DMS114 treated with DMSO at 0.1 percent for 48 hours (cell line): Measurements from ENCODE around the gene SDSL.

Experiments
- DNase-seq: peaks from one replicate; lab custom pipeline; 2025; ENCODE audit not compliant: unreplicated experiment; lab: John Stamatoyannopoulos, UW

SDSL gene

DNA sequence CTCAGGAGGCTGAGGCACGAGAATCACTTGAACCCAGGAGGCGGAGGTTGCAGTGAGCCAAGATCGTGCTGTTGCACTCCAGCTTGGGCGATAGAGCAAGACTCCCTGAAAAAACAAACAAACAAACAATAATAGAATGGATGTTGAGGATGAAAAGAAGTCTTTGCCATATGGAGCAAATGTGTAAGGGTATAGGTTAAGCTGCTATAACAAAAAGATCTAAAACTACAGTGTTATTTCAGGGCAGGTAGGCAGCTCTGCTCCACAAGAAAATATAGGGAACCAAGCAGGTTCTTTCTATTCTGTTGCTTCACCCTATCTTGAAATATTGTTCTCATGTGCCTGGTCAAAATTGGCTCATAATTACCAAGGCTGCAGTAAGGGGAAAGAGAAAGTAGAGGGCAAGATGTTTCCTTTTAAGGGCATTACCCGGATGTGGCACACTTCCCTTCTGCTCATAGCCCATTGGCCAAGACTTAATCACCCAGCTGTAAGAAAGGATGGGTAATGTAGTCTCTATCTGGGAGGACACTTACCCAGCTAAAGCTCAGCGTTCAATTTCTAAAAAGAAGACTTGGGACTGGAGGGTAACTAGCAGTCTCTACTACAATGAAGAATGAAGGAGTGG is 23.5 kb downstream of the SDSL start:
- DNase-seq = no peak

DNA sequence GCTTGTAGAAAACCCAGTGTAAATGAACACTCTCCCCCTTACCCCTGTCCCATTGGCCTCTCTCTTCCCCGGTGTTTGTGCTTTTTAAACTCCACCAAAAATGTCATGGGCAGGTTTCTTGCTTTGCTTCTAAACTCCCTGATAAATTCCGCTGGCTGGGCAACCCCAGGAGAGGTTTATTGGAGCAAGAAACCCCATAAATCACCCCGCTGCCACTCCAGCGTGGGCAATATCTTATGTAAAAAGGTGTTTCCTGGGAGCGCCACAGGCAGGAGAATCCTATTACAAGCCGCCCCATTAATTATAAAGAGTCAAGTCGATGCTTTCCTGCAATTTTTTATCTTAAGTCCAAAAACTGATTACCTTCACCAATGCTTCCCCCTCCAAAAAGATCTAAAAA is 26.7 kb downstream of the SDSL start:
- no peak for DNase-seq

DNA sequence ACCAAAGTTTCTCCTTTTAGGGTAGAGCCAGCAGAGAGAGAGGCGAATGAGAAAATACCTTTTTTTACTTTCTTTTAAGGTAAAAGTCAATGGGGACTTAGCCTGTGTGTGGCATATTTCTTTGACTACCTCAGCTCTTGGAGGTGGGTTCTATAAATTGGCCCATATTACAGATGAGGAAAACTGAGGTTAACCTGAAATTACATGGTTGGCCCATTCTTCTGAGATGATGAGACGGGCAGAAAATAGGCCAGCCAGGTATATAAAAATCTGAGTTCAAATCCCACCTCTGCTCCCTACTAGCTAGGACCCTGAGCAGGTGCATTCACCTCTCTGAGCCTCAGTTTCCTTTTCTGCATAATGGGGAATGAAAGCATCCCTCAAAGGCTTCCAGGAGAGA is 27.1 kb downstream of the SDSL start:
- DNase-seq = no peak

DNA sequence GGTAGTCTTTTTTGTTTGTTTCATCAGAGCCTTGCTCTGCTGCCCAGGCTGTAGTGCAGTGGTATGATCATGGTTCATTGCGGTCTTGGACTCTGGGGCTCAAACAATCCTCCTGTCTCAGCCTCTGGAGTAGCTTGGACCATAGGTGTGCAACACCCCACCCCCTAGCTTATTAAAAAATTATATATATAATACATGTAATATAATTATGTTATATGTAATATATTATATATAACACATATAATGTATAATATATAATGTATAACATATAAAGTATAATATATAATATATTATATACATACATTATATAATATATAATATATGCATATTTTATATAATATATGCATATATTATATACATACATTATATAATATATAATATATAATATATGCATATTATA is 27.7 kb downstream of the SDSL start:
- DNase-seq = no peak

DNA sequence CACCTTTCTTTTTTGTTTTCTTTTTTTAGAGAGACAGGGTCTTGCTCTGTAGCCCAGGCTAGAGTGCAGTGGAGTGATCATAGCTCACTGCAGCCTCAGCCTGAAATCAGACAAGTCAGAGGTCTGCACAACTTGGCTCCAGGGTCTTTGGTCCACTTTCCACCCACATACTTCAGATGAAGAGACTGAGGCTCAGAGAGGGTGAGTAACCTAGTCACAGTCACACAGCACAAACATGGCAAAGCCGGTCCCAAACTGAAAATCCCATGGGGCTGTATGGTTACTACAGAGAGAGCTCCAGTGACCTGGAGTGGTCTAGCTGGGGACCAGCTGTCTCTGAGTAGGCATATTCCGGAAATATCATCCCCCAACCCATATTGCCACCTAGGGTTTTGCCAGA is 30.3 kb downstream of the SDSL start:
- no peak for DNase-seq

GRCh38 chr12:113453330-113453729 is 31.1 kb downstream of the SDSL start:
- no peak for DNase-seq

GRCh38 chr12:113456199-113456598 is 34.0 kb downstream of the SDSL start:
- no peak for DNase-seq

- DNase-seq = no peak
These were observed 34.6 kb downstream of the SDSL start for GRCh38 chr12:113456761-113457160.

GRCh38 chr12:113457185-113457584 is 35.0 kb downstream of the SDSL start:
- DNase-seq = no peak

DNA sequence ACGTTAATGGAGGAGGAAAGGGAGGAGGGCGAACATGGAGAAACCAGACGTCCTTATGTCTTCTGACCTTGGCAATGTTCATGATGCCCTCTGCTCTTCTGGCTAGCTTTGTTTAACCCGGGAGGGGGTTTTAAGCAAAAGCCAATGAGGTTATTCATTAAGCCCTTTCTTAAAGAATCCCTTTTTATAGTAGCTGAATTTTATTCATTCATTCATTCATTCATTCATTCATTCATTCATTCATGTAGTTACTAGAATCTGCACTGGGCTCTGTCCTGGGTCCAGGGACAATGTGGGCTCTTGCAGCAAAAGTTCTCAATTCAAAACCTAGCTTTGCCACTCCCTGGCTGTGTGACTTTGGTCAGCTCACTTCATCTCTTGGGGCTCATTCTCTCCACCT is 35.5 kb downstream of the SDSL start:
- DNase-seq = no peak

DNA sequence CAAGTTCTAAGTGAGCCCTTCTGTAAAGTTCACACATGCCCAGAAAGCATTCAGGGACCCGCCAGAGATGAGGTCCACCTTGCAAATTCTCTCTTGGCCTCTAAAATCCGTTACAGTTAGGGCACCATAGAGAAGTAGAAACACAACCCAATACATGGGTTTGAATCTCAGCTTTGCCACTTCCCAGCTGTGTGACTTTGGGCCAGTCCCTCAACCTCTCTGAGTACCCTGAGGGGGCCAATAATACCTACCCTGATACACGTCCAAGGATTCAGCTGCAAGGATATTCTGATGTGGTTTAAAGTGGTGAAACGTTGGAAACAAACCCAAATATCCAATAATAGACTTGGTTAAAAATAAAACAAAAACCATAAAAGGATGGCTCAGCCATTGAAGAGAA is 37.8 kb downstream of the SDSL start:
- no peak for DNase-seq

DNA sequence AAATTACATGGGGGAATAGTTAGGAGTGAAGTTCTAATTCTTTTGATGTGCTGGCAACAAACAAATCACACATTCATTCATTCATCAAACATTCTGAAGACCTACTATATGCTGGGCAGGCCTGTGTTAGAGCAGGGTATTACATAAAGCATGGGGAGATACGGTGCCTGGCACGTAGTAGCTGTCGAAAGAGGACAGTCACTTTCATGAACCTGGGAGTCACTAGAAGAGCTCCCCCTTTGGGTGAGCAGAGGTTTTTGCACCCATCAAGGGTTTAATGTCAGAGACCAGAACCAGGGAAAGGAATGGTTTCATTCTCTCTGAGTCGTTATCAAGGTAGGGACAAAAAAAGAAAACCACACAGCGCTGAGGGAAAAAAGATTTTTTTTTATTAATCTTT is 39.5 kb downstream of the SDSL start:
- peak; percentile 17 for DNase-seq

DNA sequence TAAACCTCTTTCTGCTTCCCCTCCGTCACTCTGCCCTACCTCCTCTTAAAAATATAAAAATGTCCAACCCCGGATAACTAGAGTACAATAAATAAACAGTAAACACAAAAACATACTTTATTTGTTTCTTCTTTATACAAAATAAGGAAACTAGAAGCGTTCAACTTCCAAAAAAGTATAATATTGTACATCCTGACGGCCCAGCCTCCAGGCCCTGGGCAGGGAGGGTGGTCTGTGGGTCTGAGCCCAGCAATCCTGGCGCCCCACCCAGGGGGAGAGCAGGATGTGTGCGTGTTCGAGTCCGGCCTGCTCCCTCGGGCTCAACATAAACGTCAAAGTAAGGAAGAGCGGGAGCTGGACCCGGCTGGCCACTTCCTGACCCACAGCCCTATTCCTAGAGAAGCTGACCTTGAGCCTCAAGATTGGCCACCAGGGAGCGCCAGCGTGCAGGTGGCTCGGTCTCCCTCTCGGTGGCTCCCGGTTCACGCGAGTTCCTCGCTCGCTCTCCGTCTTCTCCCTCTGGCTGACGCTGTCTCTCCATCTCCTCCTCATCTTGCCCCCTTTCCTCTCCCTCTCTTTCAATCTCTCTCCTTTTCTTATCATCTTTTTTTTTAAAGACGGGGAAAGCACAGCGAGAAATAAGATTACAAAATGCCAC is 40.1 kb downstream of the SDSL start:
- peak; percentile 84 for DNase-seq

DNA sequence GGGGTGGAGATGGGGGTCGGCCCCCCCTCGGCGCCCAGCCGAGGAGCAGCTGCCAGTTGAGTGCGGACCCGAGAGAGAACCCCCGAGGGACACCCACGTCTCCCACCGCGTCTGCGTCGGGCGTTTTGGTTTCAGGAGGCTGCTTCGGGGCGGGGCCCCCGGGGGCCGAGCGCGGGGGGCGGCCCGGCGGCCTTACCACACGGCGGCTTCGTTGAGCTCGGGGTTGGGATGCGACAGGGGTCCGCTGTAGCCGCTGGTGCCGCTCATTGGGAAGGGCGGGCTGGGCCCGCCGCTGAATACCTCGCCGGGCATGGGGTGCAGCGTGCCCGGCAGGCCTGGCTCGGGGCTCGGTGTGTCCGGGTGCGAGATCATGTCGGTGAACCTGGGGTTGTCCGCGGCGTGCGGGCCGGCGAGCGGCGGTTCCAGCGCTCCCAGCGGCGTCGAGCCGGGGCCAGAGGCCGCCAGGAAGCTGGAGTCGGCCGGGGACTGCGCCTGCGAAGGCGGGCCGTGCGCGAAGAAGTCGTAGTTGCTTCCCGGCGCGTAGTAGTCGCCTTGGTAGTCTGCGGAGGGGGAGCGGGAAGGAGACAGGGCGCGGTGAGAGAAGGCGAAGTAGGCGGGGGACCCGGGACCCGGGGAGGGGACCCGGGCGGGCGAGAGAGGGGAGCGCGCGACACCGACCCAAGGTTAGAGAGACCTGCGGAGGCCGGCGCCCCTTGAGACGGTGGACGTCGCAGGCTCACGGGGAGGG is 41.0 kb downstream of the SDSL start:
- no peak for DNase-seq

GRCh38 chr12:113463746-113464451 is 41.7 kb downstream of the SDSL start:
- no peak for DNase-seq

DNA sequence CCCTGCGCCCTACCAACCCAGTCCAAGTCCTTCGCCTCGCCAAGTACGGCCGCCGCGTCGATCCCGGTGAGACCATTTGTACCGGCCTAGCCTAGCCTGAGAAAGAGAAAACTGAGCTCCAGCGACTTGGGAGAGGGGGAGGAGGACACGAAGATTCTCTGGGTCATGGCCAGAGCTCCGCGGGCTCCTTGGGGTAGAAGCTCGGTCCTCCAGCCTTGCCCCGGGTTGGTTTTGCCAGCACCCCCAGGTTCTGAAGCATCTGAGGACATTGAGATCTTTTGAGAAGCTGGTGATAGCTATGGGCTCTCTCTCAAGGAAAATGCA is 42.2 kb downstream of the SDSL start:
- DNase-seq = peak; percentile 52

DNA sequence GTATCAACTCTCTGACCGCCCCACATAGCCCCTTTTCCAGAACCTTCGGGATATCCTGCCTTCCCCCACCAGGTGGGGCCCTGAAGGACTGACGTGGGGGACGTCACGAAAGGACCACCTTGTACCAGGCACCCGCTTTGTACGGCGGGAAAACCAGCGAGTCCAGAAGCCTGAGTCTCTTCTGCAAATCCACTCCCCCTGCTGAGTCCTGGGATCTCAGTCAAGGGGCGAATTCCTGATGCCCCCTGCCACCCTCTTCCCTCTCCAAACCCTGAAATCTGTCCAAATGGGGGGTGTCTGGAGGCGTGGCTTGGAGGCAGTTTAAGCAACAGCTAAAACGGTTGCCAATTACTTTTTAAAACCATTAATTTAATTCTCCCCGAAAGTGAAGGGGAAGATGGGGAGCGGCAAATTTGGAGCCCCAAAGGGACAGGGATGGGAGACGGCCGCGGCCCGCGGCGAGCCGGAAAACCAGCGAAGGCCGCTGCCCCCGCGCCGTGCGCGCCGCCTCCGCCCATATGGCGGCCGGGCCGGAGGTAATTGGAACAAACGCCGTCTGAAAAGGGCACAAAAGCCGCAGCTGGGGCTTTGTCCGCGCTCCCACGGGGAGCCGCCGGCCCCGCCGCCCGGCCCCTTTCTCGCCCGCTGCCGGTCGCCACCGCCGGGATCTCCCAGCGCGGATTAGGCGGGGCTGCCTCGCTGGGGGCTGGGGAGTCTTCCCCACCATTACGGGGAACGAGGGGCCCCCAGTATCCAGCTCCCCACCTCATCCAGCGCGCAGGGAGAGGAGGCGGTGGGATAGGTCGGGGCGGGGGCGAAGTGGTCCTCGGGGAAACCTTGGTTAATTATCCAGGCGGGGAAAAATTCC is 42.9 kb downstream of the SDSL start:
- no peak for DNase-seq

DNA sequence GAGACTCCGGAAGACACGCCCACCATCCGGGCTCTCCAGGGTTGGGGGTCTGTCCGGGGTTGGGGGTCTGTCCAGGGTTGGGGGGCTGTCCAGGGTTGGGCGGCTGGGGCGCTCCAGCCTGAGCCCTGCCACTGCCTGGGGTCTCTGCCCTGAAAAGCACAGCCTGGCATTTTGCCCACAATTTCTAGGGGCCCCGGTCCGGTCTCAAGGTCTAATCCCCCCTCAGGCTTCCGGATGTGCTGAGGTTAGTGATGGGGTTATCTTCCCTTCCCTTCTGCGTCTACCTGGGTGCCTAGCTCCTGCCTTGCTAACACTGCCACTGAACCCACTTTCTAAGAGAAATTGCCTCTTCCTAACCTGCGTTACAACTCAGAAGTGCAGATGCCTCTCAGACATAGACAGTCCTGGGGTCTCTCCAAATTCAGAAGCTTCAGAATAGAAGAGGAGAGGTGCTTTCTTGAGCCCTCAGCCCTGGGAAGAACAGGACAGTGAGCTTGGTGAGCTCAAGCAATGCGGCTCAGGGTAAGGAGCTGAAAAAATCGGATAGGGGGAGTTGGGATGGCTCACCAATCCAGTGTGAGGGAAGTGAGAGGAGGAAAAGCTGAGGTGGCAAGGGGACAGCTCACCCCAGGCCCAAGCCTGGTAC is 43.8 kb downstream of the SDSL start:
- DNase-seq = no peak

GRCh38 chr12:113466454-113467141 is 44.4 kb downstream of the SDSL start:
- no peak for DNase-seq

GRCh38 chr12:113467142-113467501 is 44.9 kb downstream of the SDSL start:
- no peak for DNase-seq
